NT2/D1 (cell line): ENCODE data around the gene TMEM140.

Experiments used
- DNase-seq: peaks from one replicate; pipeline ENCODE4 v3.0.0-alpha.2; 2011; ENCODE audit warnings: low read depth, low spot score
- H3K27me3 ChIP-seq: 2 replicates; pipeline ENCODE4 v1.6.0; 2011; ENCODE audit warnings: mild to moderate bottlenecking; ENCODE audit not compliant: insufficient read length, insufficient read depth
- H3K36me3 ChIP-seq: 2 replicates; pipeline ENCODE4 v1.6.1; 2011; ENCODE audit warnings: mild to moderate bottlenecking, low read length, mixed read lengths; ENCODE audit not compliant: insufficient read depth, insufficient read length
- H3K4me1 ChIP-seq: 2 replicates; pipeline ENCODE4 v1.5.1; 2011; ENCODE audit not compliant: insufficient read depth, insufficient read length
- H3K4me3 ChIP-seq: 2 replicates; pipeline ENCODE4 v1.5.1; 2011; ENCODE audit warnings: low read depth; ENCODE audit not compliant: insufficient read length
- H3K9ac ChIP-seq: 2 replicates; pipeline ENCODE4 v1.6.0; 2011; ENCODE audit warnings: low read depth; ENCODE audit not compliant: insufficient read length
- H3K9me3 ChIP-seq: 2 replicates; pipeline ENCODE4 v1.5.1; 2011; ENCODE audit warnings: mild to moderate bottlenecking, low read length; ENCODE audit not compliant: insufficient read depth
- SUZ12 ChIP-seq: IDR thresholded peaks from 2 replicates; pipeline ENCODE4 v1.6.1; 2011; ENCODE audit not compliant: insufficient read length, insufficient read depth; ENCODE audit errors: extremely low read depth
- YY1 ChIP-seq: IDR thresholded peaks from 2 replicates; pipeline ENCODE4 v1.6.1; 2011; ENCODE audit not compliant: insufficient read length, insufficient read depth
- ZNF274 ChIP-seq: IDR thresholded peaks from 2 replicates; pipeline ENCODE4 v1.6.1; 2011; ENCODE audit warnings: mild to moderate bottlenecking, low read depth, low read length

TMEM140 gene

DNA sequence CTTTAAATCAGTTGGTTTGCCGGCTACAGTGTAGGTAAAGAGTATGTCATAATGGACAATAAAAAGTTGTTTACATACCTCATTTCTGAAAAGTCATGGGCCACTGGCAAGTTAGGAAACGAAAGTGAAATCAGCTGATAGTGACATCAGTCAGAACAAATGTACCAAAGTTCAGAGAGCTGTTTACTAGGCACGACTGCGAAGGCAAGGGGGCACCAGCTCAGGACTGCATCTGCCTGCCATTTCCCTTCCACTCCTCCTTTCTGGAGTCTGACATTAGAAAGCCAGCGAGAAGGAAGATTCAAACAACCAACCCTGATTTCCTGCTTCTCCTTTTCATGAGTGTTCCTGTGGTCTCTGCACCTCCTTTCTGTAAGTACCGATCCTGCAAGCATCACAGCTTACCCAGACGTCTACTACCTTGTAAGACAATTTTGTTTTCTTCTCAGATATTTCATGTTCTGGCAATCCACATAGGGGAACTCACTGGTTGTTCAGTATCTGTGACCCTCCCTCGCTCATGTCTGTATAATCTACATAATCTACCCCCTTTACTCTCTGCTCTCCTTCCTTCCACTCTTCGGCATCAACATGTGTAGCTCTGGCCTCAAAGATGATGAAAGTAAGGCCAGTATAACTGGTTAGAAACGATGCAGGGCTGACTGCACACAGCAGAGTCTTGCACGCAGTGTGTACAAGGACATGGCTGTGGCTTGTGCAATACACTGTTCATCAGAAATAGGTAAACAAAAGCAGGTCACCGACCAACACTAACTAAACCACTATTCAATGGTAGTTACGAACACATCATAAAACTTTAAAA, at the start of gene TMEM140:
TMEM140 (plus strand) TSS at position 174 of the 823 bp plus-strand sequence. CDS start 16,370 bp downstream, outside the sequence.
- no peaks in the 10 kb centered on the region for H3K4me1 ChIP-seq
- TF ChIP-seq YY1, result no peak
- no peak for TF ChIP-seq SUZ12
- no peak for TF ChIP-seq ZNF274
- no peak within 1 kb of the TSS for H3K9ac ChIP-seq
- H3K27me3 ChIP-seq, result no peaks in the 10 kb centered on the region
- H3K9me3 ChIP-seq, result no peaks in the 10 kb centered on the region
- H3K36me3 ChIP-seq, result no peaks in the 10 kb centered on the region
- no peak within 1 kb of the TSS for H3K4me3 ChIP-seq
- DNase-seq, result no peak

DNA sequence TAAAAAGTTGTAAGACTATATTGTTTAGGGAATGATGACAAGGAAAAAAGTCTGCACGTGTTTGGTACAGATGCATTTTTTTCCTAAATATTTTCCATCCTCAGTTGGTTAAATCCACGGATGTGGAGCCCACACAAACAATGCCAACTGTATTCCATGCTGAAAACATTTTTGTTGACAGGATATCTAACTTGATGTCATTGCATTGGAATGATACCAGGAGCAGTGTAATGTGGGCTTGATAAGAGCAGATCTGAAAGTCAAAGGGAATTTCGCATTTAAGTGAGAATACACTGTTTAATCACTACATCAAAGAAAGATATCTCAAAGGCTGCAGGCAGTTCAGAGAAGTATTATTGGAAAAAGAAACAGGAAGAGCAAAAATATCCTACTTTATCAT, 49.5 kb upstream of the TMEM140 start:
- Histone ChIP-seq H3K9me3 (no peaks in the 10 kb centered on the region), H3K4me1 (no peaks in the 10 kb centered on the region), H3K27me3 (no peaks in the 10 kb centered on the region), H3K36me3 (no peaks in the 10 kb centered on the region), H3K4me3 (no peak overlapping the region), H3K9ac (no peak overlapping the region)
- no peak for DNase-seq
- TF ChIP-seq ZNF274 (no peak), YY1 (no peak), SUZ12 (no peak)

DNA sequence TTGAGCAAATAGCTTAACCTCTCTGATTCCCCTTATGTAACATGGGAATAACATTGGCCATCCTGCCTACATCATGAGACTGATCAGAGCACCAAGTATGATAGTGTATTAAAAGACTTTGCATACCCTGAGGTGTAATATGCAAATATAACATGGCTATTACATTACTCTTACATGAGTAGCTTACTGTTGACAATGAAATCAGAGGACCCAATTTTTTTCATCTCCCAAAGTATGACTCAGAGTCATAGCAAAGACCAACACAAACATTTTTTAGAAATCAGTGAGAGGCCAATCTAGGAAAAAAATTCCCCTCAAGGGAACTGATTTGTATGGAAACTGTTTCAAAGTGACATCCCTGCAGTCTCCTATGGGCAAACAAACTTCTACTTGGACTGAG, 47.0 kb upstream of the TMEM140 start:
- Histone ChIP-seq H3K4me3 (no peak overlapping the region), H3K9ac (no peak overlapping the region), H3K36me3 (no peaks in the 10 kb centered on the region), H3K4me1 (no peaks in the 10 kb centered on the region), H3K27me3 (no peaks in the 10 kb centered on the region), H3K9me3 (no peaks in the 10 kb centered on the region)
- DNase-seq, result no peak
- TF ChIP-seq YY1 (no peak), SUZ12 (no peak), ZNF274 (no peak)

DNA sequence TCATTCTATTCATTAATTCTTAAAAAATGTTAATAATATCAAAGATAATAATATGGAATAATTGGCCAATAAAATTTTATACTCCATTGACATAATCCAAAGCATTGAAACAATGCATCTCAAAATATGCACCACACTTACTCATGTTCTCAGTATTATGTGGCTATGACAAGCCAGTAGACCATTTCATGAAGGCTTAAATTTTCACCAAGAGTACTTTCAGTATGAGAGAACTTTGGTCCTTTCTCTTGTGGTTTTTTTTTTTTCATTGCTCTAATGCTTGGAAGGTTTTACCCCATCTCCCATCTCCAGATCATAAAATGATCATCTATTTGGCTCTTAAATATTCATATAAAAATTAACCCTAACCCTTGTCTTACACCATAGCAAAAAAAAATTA, 45.5 kb upstream of the TMEM140 start:
- Histone ChIP-seq H3K4me1 (no peaks in the 10 kb centered on the region), H3K27me3 (no peaks in the 10 kb centered on the region), H3K36me3 (no peaks in the 10 kb centered on the region), H3K9me3 (no peaks in the 10 kb centered on the region), H3K9ac (no peak overlapping the region), H3K4me3 (no peak overlapping the region)
- DNase-seq, result no peak
- TF ChIP-seq YY1 (no peak), ZNF274 (no peak), SUZ12 (no peak)

DNA sequence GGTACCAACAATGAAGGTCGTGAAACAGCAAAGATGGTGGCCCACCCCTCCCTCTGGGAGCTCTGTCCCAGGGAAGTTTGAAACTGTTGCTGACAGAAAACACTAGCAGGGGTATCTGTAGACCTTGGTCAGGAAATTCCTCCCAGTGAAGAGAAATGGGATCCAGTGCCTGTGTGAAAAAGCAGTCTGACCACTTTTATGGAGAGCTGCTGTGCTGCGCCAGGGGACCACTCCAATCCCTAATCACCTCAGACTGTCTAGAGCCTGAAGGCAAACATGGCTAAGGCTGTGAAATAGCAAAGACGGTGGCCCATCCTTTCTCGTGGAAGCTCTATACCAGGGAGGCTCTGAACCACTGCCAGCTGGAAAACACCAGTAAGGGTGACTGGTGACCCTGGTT, 38.3 kb upstream of the TMEM140 start:
- DNase-seq, result no peak
- TF ChIP-seq YY1 (no peak), SUZ12 (no peak), ZNF274 (no peak)

DNA sequence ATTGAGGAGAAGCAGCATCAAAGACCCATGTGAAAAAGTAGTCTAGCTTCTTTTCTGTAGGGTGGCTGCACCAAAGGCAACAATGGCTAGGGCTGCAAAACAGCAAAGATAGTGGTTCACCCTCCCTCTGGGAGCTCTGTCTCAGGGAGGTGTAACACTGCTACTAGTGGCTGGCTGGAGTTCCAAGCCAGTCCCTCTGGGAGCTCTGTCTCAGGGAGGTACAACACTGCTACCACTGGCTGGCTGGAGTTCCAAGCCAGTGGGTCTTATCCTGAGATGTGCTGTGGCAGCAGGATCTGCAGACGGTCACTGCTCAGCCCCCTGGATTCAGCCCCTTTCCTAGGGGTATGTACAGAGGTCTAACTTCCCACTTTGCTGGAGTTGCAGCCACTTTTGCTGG, 37.9 kb upstream of the TMEM140 start:
- H3K4me3 ChIP-seq, result no peak overlapping the region
- no peak for DNase-seq
- no peaks in the 10 kb centered on the region for H3K27me3 ChIP-seq
- no peaks in the 10 kb centered on the region for H3K4me1 ChIP-seq
- no peak overlapping the region for H3K9ac ChIP-seq
- no peak for TF ChIP-seq YY1
- TF ChIP-seq SUZ12, result no peak
- TF ChIP-seq ZNF274, result no peak
- no peaks in the 10 kb centered on the region for H3K9me3 ChIP-seq
- no peaks in the 10 kb centered on the region for H3K36me3 ChIP-seq

More for the DNA sequence above, 38.3 kb upstream of the TMEM140 start:
- Histone ChIP-seq H3K9me3 (no peaks in the 10 kb centered on the region), H3K27me3 (no peaks in the 10 kb centered on the region), H3K36me3 (no peaks in the 10 kb centered on the region), H3K9ac (no peak overlapping the region), H3K4me1 (no peaks in the 10 kb centered on the region), H3K4me3 (no peak overlapping the region)

DNA sequence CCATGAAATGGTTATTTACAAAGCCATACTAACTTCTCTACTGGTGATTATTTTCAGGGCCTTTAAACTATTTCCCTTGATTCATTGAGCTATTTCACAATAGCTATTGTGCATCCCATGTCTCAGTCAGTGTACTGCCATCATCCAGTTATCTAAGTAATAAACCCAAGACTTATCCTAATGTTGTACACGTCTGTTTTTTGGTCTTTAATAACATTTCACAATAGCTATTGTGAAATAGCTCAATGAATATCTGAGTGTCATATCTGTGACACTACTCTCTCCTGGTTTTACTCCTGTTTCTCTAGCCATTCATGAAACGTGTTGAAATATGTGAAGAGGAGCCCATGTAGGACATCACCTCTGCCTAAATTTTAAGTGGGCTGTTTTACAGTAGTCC, 36.5 kb upstream of the TMEM140 start:
- TF ChIP-seq ZNF274 (no peak), YY1 (no peak), SUZ12 (no peak)
- Histone ChIP-seq H3K4me3 (no peak overlapping the region), H3K9me3 (no peaks in the 10 kb centered on the region), H3K27me3 (no peaks in the 10 kb centered on the region), H3K9ac (no peak overlapping the region), H3K36me3 (no peaks in the 10 kb centered on the region), H3K4me1 (no peaks in the 10 kb centered on the region)
- no peak for DNase-seq
